HEK293T (cell line): Measurements from ENCODE around the gene CABP1.

ENCODE experiments used
- ARNT ChIP-seq: fragments of 450-650 bp; IDR thresholded peaks from 2 replicates; pipeline ENCODE4 v1.6.1; 2017; ENCODE audit warnings: mild to moderate bottlenecking
- BHLHE40 ChIP-seq: fragments of 450-650 bp; IDR thresholded peaks from 2 replicates; pipeline ENCODE4 v1.6.1; 2016; ENCODE audit warnings: mild to moderate bottlenecking, moderate library complexity, borderline replicate concordance
- CTBP1 ChIP-seq: fragments of 450-650 bp; IDR thresholded peaks from 2 replicates; pipeline ENCODE4 v1.6.1; 2016; ENCODE audit warnings: borderline replicate concordance
- FOXA1 ChIP-seq: fragments of 450-650 bp; IDR thresholded peaks from 2 replicates; pipeline ENCODE4 v1.6.1; 2016; ENCODE audit warnings: mild to moderate bottlenecking
- FOXK2 ChIP-seq: fragments of 450-650 bp; IDR thresholded peaks from 2 replicates; pipeline ENCODE4 v1.6.1; 2016; ENCODE audit warnings: mild to moderate bottlenecking
- FOXM1 ChIP-seq: fragments of 450-650 bp; IDR thresholded peaks from 2 replicates; pipeline ENCODE4 v1.6.1; 2017; ENCODE audit warnings: mild to moderate bottlenecking, borderline replicate concordance
- HDGF ChIP-seq: fragments of 450-650 bp; IDR thresholded peaks from 2 replicates; pipeline ENCODE4 v1.6.1; 2017; ENCODE audit warnings: antibody characterized with exemption, borderline replicate concordance
- LEF1 ChIP-seq: fragments of 450-650 bp; IDR thresholded peaks from 2 replicates; pipeline ENCODE4 v1.6.1; 2017; ENCODE audit warnings: mild to moderate bottlenecking, borderline replicate concordance
- NFRKB ChIP-seq: fragments of 450-650 bp; IDR thresholded peaks from 2 replicates; pipeline ENCODE4 v1.6.1; 2016; ENCODE audit warnings: mild to moderate bottlenecking, moderate library complexity
- PKNOX1 ChIP-seq: fragments of 450-650 bp; IDR thresholded peaks from 2 replicates; pipeline ENCODE4 v1.6.1; 2016
- SP1 ChIP-seq: fragments of 450-650 bp; IDR thresholded peaks from 2 replicates; pipeline ENCODE4 v1.6.1; 2017
- SUZ12 ChIP-seq: fragments of 450-650 bp; IDR thresholded peaks from 2 replicates; pipeline ENCODE4 v1.6.1; 2016; ENCODE audit warnings: mild to moderate bottlenecking
- TARDBP ChIP-seq: fragments of 450-650 bp; IDR thresholded peaks from 2 replicates; pipeline ENCODE4 v1.6.1; 2016
- ZNF384 ChIP-seq: fragments of 450-650 bp; IDR thresholded peaks from 2 replicates; pipeline ENCODE4 v1.6.1; 2016

GRCh38 chr12:120646044-120646443, 5.6 kb downstream of the CABP1 start:
- TF ChIP-seq ARNT (no peak), SP1 (no peak), TARDBP (no peak), FOXM1 (no peak), BHLHE40 (no peak), NFRKB (no peak), PKNOX1 (no peak), FOXK2 (no peak), HDGF (no peak), FOXA1 (no peak), CTBP1 (no peak), SUZ12 (no peak), LEF1 (no peak), ZNF384 (no peak)
